Fibroblast of lung (primary cell): ENCODE results near the gene PCSK9. TPM values are rescaled to one million over a fixed set of nuclear protein-coding genes. Genes with fewer than 3 reads are reported as not detected.

ENCODE experiments used
- DNase-seq, 2 donors: peaks; one replicate each; pipeline versions ENCODE4 v3.0.0 to v3.0.0-alpha.2; 2010; ENCODE audit warnings: low read depth in 2 of 2
- H2AFZ ChIP-seq: 2 replicates; pipeline ENCODE4 v1.5.1; 2012; ENCODE audit warnings: low read length, control low read depth, inconsistent platforms
- H3K27ac ChIP-seq: 2 replicates; pipeline ENCODE4 v1.5.1; 2011; ENCODE audit warnings: low read length, control low read depth; ENCODE audit not compliant: insufficient read depth
- H3K27me3 ChIP-seq: 2 replicates; pipeline ENCODE4 v1.5.1; 2011; ENCODE audit warnings: mild to moderate bottlenecking, low read length; ENCODE audit not compliant: control insufficient read depth, insufficient read depth
- H3K36me3 ChIP-seq: 2 replicates; pipeline ENCODE4 v1.5.1; 2011; ENCODE audit warnings: low read length; ENCODE audit not compliant: control insufficient read depth, insufficient read depth
- H3K4me1 ChIP-seq: 2 replicates; pipeline ENCODE4 v1.5.1; 2011; ENCODE audit warnings: low read length; ENCODE audit not compliant: control insufficient read depth, insufficient read depth; ENCODE audit errors: extremely low read depth
- H3K4me2 ChIP-seq: 2 replicates; pipeline ENCODE4 v1.5.1; 2011; ENCODE audit warnings: low read length, control low read depth; ENCODE audit not compliant: insufficient read depth; ENCODE audit errors: extremely low read depth
- H3K4me3 ChIP-seq, 4 experiments: fragments of 200-600 bp in 1 of 4; sonication (generic) in 1 of 4; replicated peaks in 1 of 4; 2 replicates each; pipeline ENCODE4 v1.5.1; 2011 to 2016; ENCODE audit warnings: low read length in 4 of 4, low read depth in 3 of 4, mild to moderate bottlenecking in 3 of 4, control low read depth in 2 of 4, inconsistent platforms in 1 of 4, mixed read lengths in 1 of 4; ENCODE audit not compliant: insufficient read depth in 1 of 4; ENCODE audit errors: control extremely low read depth in 1 of 4
- H3K79me2 ChIP-seq: 2 replicates; pipeline ENCODE4 v1.5.1; 2012; ENCODE audit warnings: mild to moderate bottlenecking, low read length, inconsistent platforms; ENCODE audit not compliant: control insufficient read depth, insufficient read depth
- H3K9ac ChIP-seq: 2 replicates; pipeline ENCODE4 v1.5.1; 2011; ENCODE audit warnings: mild to moderate bottlenecking, low read length, control low read depth; ENCODE audit not compliant: insufficient read depth
- H3K9me3 ChIP-seq: 2 replicates; pipeline ENCODE4 v1.5.1; 2012; ENCODE audit warnings: low read depth, low read length; ENCODE audit not compliant: control insufficient read depth, insufficient read depth
- H4K20me1 ChIP-seq: 2 replicates; pipeline ENCODE4 v1.5.1; 2011; ENCODE audit warnings: low read length; ENCODE audit not compliant: control insufficient read depth, insufficient read depth; ENCODE audit errors: extremely low read depth
- CTCF ChIP-seq, 2 donors: IDR thresholded peaks in 1 of 2; conservative IDR thresholded peaks in 1 of 2; 1 replicate in 1 of 2; 2 replicates in 1 of 2; pipeline ENCODE4 v1.5.1; 2011 to 2012; ENCODE audit warnings: low read length in 2 of 2, control low read depth in 1 of 2, inconsistent platforms in 1 of 2, low read depth in 1 of 2, mild to moderate bottlenecking in 1 of 2
- EZH2 ChIP-seq: IDR thresholded peaks from 2 replicates; pipeline ENCODE4 v1.5.1; 2012; ENCODE audit warnings: low read length, control low read depth, mild to moderate bottlenecking; ENCODE audit errors: missing control alignments
- polyA plus RNA-seq, 2 donors: library from polyadenylated mRNA; depleted of rRNA in 1 of 2; stranded (reverse) in 1 of 2; unstranded in 1 of 2; fragments of >200 nt; gene quantifications; 2 replicates each; pipeline ENCODE4 v1.2.1, GENCODE V29; 2011 to 2012; ENCODE audit warnings: missing spikeins in 1 of 2
- total RNA-seq: library from RNA; depleted of rRNA; stranded (reverse); fragments of >200 nt; gene quantifications from 2 replicates; pipeline ENCODE4 v1.2.1, GENCODE V29; 2014

PCSK9 gene
- total and polyA plus RNA-seq, 2 donors (not counting 1 experiment from before 2014, with no cell fraction given) = 0.70 to 2.0 TPM

DNA sequence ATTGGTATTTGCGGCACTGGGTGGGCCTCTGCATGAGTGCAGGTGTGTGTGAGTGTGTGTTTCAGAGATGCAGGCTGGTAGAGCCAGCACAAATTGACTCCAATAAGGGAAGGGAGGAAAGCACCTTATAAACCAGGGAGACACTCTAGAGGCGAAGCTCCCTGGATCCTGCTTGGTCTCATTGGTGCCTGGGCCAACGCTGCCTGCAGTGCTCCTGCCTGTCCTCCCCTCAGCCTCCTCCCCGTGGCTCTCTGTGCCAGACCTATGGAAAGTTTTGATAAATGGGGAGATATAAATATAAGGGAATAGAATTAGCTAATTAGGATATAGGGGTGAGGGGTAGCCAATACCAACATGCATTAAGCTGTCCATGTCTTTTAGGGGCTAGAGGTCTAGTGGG lies 38.0 kb upstream of the PCSK9 start:
- Histone ChIP-seq H3K36me3 (no peaks in the 10 kb centered on the region), H4K20me1 (no peaks in the 10 kb centered on the region), H3K9me3 (no peaks in the 10 kb centered on the region), H3K27ac (no peak overlapping the region), H3K4me3 (no peak overlapping the region), H3K4me2 (no peak overlapping the region), H3K4me1 (peaks cover 2% of the 10 kb centered on the region), H3K9ac (no peak overlapping the region), H2AFZ (no peak overlapping the region), H3K27me3 (peaks cover 28% of the 10 kb centered on the region), H3K79me2 (no peaks in the 10 kb centered on the region)
- no peak for DNase-seq
- TF ChIP-seq EZH2 = no peak
- no peak for TF ChIP-seq CTCF (conservative IDR thresholded peaks at IDR 0.05 in 1 of 2, IDR thresholded peaks at IDR 0.05 in 1 of 2; ENCODE audit: low read depth in 1 of 2, low read length in 2 of 2)

DNA sequence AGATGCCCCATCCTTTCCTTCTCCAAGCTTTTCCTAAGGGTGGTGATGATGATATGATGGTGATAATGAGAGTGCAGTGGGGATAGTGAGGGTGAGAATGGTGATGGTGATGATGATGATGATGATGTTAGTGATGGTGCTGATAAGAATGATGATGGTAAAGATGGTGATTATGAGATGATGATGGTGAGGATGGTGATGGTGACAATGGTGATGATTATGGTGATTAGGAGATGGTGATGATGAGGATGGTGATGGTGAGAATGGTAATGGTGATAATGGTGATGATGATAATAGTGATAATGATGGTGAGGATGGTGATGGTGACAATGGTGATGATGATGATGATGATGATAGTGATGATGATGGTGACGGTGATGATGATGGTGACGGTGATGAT lies 36.7 kb upstream of the PCSK9 start:
- Histone ChIP-seq H3K4me1 (peaks cover 3% of the 10 kb centered on the region), H3K4me3 (no peak overlapping the region), H3K27ac (no peak overlapping the region), H3K9ac (no peak overlapping the region), H3K9me3 (no peaks in the 10 kb centered on the region), H3K36me3 (no peaks in the 10 kb centered on the region), H2AFZ (no peak overlapping the region), H3K79me2 (no peaks in the 10 kb centered on the region), H4K20me1 (no peaks in the 10 kb centered on the region), H3K4me2 (no peak overlapping the region), H3K27me3 (peaks cover 17% of the 10 kb centered on the region)
- no peak for TF ChIP-seq EZH2
- TF ChIP-seq CTCF (conservative IDR thresholded peaks at IDR 0.05 in 1 of 2, IDR thresholded peaks at IDR 0.05 in 1 of 2; ENCODE audit: low read depth in 1 of 2, low read length in 2 of 2) = no peak
- DNase-seq = no peak

GRCh38 chr1:55005351-55006140 lies 33.8 kb upstream of the PCSK9 start:
- Histone ChIP-seq H3K4me1 (peaks cover 8% of the 10 kb centered on the region), H2AFZ (no peak overlapping the region), H3K4me3 (no peak overlapping the region), H3K9me3 (no peaks in the 10 kb centered on the region), H3K27ac (no peak overlapping the region), H3K79me2 (no peaks in the 10 kb centered on the region), H3K36me3 (no peaks in the 10 kb centered on the region), H4K20me1 (no peaks in the 10 kb centered on the region), H3K27me3 (peaks cover 7% of the 10 kb centered on the region), H3K4me2 (no peak overlapping the region), H3K9ac (no peak overlapping the region)
- TF ChIP-seq CTCF (conservative IDR thresholded peaks at IDR 0.05 in 1 of 2, IDR thresholded peaks at IDR 0.05 in 1 of 2; ENCODE audit: low read depth in 1 of 2, low read length in 2 of 2) (no peak), EZH2 (no peak)
- no peak for DNase-seq
